ENCODE measurements around the gene FHL2.

The FHL2 gene

DNA sequence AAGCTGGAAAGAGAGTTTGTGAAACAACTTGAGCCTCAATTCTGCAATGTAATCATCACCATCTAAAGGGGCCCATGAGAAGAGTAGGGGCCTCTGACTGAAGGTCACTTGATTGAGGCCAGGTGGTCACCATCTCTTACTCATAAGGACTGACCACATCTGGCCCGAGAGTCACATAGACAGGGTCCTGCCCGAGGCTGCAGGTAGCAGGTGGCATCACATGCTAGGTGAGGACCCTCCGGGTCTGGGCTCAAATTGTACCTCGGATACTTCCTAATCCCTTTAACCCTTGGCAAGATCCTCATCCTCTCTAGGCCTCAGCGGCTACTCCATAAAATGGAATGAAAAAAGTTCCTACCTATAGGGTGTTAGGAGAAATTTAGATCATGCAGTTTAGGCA lies 16.7 kb downstream of the FHL2 start:
- no peak overlapping the region for H3K9ac ChIP-seq (ENCODE audit: low read depth, low read length, poor library complexity, severe bottlenecking)
- peaks cover 6% of the 10 kb centered on the region for H3K4me1 ChIP-seq (ENCODE audit: insufficient read depth, low read length, poor library complexity, severe bottlenecking)
- H3K9me3 ChIP-seq (ENCODE audit: insufficient read depth, low read depth, low read length), result no peaks in the 10 kb centered on the region
- no peaks in the 10 kb centered on the region for H3K27me3 ChIP-seq (ENCODE audit: insufficient read depth, low read length, poor library complexity, severe bottlenecking)
- peaks cover 64% of the 10 kb centered on the region for H3K36me3 ChIP-seq (ENCODE audit: insufficient read depth, low read length)
- peaks cover 2% of the 10 kb centered on the region; the same call in 1 of the 2 replicates for H3K79me2 ChIP-seq (ENCODE audit: insufficient read depth, low read length)
- H3K4me2 ChIP-seq (ENCODE audit: low read depth, low read length, poor library complexity, severe bottlenecking), result no peak overlapping the region
- H4K20me1 ChIP-seq (ENCODE audit: insufficient read depth, low read length, poor library complexity, severe bottlenecking), result peaks cover 3% of the 10 kb centered on the region
- no peak overlapping the region for H2AFZ ChIP-seq (ENCODE audit: low read length)
- H3K4me3 ChIP-seq (ENCODE audit: low read length, poor library complexity, severe bottlenecking), result no peak overlapping the region
- H3K9me2 ChIP-seq (replicated peaks; ENCODE audit: low read depth, low read length), result no peaks in the 10 kb centered on the region
- TF ChIP-seq, protein P1, sequence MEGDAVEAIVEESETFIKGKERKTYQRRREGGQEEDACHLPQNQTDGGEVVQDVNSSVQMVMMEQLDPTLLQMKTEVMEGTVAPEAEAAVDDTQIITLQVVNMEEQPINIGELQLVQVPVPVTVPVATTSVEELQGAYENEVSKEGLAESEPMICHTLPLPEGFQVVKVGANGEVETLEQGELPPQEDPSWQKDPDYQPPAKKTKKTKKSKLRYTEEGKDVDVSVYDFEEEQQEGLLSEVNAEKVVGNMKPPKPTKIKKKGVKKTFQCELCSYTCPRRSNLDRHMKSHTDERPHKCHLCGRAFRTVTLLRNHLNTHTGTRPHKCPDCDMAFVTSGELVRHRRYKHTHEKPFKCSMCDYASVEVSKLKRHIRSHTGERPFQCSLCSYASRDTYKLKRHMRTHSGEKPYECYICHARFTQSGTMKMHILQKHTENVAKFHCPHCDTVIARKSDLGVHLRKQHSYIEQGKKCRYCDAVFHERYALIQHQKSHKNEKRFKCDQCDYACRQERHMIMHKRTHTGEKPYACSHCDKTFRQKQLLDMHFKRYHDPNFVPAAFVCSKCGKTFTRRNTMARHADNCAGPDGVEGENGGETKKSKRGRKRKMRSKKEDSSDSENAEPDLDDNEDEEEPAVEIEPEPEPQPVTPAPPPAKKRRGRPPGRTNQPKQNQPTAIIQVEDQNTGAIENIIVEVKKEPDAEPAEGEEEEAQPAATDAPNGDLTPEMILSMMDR (conservative IDR thresholded peaks at IDR 0.05; ENCODE audit: low read length), result no peak
- TF ChIP-seq EZH2phosphoT487 (IDR thresholded peaks at IDR 0.05; ENCODE audit: borderline replicate concordance), result no peak
- H3F3A ChIP-seq (ENCODE audit: low read depth), result no peaks in the 10 kb centered on the region

DNA sequence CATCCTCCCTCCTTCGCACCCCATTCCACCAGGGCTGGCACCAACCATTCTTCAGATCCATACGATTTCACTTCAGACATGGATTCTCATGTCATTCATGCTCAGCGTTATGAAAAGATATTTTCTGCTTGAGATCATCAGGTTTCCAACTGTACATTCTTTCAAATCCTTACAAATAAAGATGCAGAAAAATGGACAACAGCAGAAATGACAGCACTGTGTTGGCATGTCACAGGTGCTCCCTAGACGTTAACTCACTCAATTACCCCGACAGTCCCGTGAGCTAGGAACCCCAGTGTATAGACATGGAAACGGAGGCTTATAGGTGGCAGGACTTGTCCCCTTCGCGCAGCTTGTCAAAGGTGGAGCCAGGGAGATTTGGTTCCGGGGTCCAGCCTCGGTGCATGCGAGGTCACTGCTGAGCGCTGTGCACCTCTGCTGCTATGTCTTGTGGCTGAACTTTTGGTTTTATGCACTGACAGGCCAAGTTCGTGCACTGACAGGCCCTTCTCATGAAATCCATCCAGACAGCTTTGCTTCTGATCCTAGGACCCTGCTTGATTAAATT lies 17.7 kb downstream of the FHL2 start:
- H3K9ac ChIP-seq (ENCODE audit: low read depth, low read length, poor library complexity, severe bottlenecking), result no peak overlapping the region
- no peak overlapping the region for H3K4me2 ChIP-seq (ENCODE audit: low read depth, low read length, poor library complexity, severe bottlenecking)
- H3K36me3 ChIP-seq (ENCODE audit: insufficient read depth, low read length), result peaks cover 68% of the 10 kb centered on the region
- H3F3A ChIP-seq (ENCODE audit: low read depth), result no peaks in the 10 kb centered on the region
- no peaks in the 10 kb centered on the region for H3K9me2 ChIP-seq (replicated peaks; ENCODE audit: low read depth, low read length)
- TF ChIP-seq, protein P1 (conservative IDR thresholded peaks at IDR 0.05; ENCODE audit: low read length), result no peak
- TF ChIP-seq EZH2phosphoT487 (IDR thresholded peaks at IDR 0.05; ENCODE audit: borderline replicate concordance), result no peak
- no peaks in the 10 kb centered on the region for H3K9me3 ChIP-seq (ENCODE audit: insufficient read depth, low read depth, low read length)
- H3K4me1 ChIP-seq (ENCODE audit: insufficient read depth, low read length, poor library complexity, severe bottlenecking), result peaks cover 6% of the 10 kb centered on the region
- H3K27me3 ChIP-seq (ENCODE audit: insufficient read depth, low read length, poor library complexity, severe bottlenecking), result no peaks in the 10 kb centered on the region
- H3K4me3 ChIP-seq (ENCODE audit: low read length, poor library complexity, severe bottlenecking), result no peak overlapping the region
- H3K79me2 ChIP-seq (ENCODE audit: insufficient read depth, low read length), result no peaks in the 10 kb centered on the region; the same call in none of the 2 replicates
- H4K20me1 ChIP-seq (ENCODE audit: insufficient read depth, low read length, poor library complexity, severe bottlenecking), result peaks cover 3% of the 10 kb centered on the region
- no peak overlapping the region for H2AFZ ChIP-seq (ENCODE audit: low read length)

DNA sequence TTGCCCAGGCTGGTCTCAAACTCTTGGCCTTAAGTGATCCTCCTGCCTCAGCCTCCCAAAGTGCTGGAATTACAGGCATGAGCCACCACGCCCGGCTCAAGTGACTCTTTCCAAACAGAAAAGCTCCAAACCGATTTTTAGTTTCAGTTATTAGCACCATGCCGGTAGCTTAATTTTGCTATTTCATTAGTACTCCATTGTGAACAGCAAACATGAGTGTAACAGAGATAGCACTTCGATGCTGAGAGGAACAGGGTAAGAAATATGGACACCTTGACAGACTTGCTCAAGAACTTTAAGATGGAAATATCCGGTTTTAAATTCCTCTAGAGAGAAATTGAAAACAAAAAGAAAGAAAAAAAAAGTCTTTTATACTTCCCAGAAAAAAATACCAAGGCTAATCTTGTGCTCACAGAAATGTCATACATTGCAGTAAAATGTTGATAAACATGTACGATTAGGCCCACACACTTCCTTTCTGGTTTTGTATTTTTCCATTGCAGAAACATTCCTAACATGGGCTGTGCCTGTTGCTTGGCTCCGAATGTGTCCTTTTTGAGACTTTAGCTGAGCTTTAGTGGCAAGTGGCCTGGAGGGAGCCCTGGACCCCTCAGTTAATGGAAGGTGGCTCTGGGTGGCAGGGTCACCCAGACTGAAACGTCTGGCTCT lies 18.3 kb downstream of the FHL2 start:
- H3K79me2 ChIP-seq (ENCODE audit: insufficient read depth, low read length), result no peaks in the 10 kb centered on the region; the same call in 1 of the 2 replicates

More for the DNA sequence above, 18.3 kb downstream of the FHL2 start:
- H3K4me1 ChIP-seq (ENCODE audit: insufficient read depth, low read length, poor library complexity, severe bottlenecking), result peaks cover 6% of the 10 kb centered on the region
- no peak overlapping the region for H3K4me2 ChIP-seq (ENCODE audit: low read depth, low read length, poor library complexity, severe bottlenecking)
- H3K9me2 ChIP-seq (replicated peaks; ENCODE audit: low read depth, low read length), result no peaks in the 10 kb centered on the region
- H3F3A ChIP-seq (ENCODE audit: low read depth), result no peaks in the 10 kb centered on the region
- H2AFZ ChIP-seq (ENCODE audit: low read length), result no peak overlapping the region
- no peaks in the 10 kb centered on the region for H3K27me3 ChIP-seq (ENCODE audit: insufficient read depth, low read length, poor library complexity, severe bottlenecking)
- H4K20me1 ChIP-seq (ENCODE audit: insufficient read depth, low read length, poor library complexity, severe bottlenecking), result peaks cover 3% of the 10 kb centered on the region
- TF ChIP-seq EZH2phosphoT487 (IDR thresholded peaks at IDR 0.05; ENCODE audit: borderline replicate concordance), result no peak
- TF ChIP-seq, protein P1 (conservative IDR thresholded peaks at IDR 0.05; ENCODE audit: low read length), result no peak
- H3K36me3 ChIP-seq (ENCODE audit: insufficient read depth, low read length), result peaks cover 68% of the 10 kb centered on the region
- H3K9ac ChIP-seq (ENCODE audit: low read depth, low read length, poor library complexity, severe bottlenecking), result no peak overlapping the region
- no peak overlapping the region for H3K4me3 ChIP-seq (ENCODE audit: low read length, poor library complexity, severe bottlenecking)
- H3K9me3 ChIP-seq (ENCODE audit: insufficient read depth, low read depth, low read length), result no peaks in the 10 kb centered on the region
